ENCODE data around the gene USP21. TPM values are rescaled to one million over a fixed set of nuclear protein-coding genes. Genes with fewer than 3 reads are reported as not detected.

Gene USP21
- total and polyA plus RNA-seq, 2 of the 8 experiments (the other 6 are each of a cell fraction or from before 2014, with no cell fraction given), result 23.9 to 36.3 TPM

- no peak overlapping the region for H2BK120ac ChIP-seq (replicated peaks; ENCODE audit: low read depth, low read length)
- H2BK12ac ChIP-seq (ENCODE audit: low read depth, low read length), result 0 out of 2 replicates have a peak overlapping the region, but pooled peaks have one; percentile 55
- no peak overlapping the region for H3K23ac ChIP-seq (ENCODE audit: insufficient read length)
- H3K14ac ChIP-seq (ENCODE audit: insufficient read length), result no peak overlapping the region
- 0 out of 2 replicates have a peak overlapping the region, but pooled peaks have one; percentile 21 for H2BK5ac ChIP-seq (ENCODE audit: low read depth, low read length)
- peak overlapping the region; percentile 57 for H4K5ac ChIP-seq (ENCODE audit: insufficient read length, low read depth, low read length)
- FAIRE-seq (no peak), DNase-seq (ENCODE audit: low read depth in 1 of 2, low spot score in 2 of 2) (no peak)
- H3K18ac ChIP-seq (ENCODE audit: extremely low read depth, low read length), result no peak overlapping the region; the same call in 1 of the 2 replicates
- CTCF ChIA-PET (ENCODE audit: partially characterized antibody), result interaction anchor here (1.1 kb wide), 1 partner anchor 11 kb away, joined by 3 read pairs; no protein-coding TSS in a partner anchor
- H3K27ac ChIP-seq (ENCODE audit: low read depth, low read length), result peak overlapping the region; percentile 63
- POLR2A ChIA-PET (ENCODE audit: partially characterized antibody), result interaction anchor here (13.6 kb wide), 1 partner anchor 25 kb away, joined by 130 read pairs; the partner anchor contains the start of gene DEDD
- peak overlapping the region; percentile 68 to 83 (median 73) for H3K9ac ChIP-seq (replicated peaks in 1 of 4; ENCODE audit: extremely low read depth in 1 of 4, low read depth in 3 of 4, low read length in 3 of 4)
- no peaks in the 10 kb centered on the region; a peak in 1 of 4 replicates for H3K79me2 ChIP-seq (ENCODE audit: control insufficient read depth in 1 of 2, insufficient read depth in 2 of 2, low read length in 2 of 2)
- 25% methylated on average over 11 of the region's 11 CpGs; no CpG with 5 or more reads in 1 of the 2 experiments for WGBS, 2 experiments (ENCODE audit: extremely low coverage in 1 of 2, insufficient coverage in 1 of 2, insufficient read length in 1 of 2, insufficient replicate concordance in 2 of 2, low coverage in 1 of 2, low lambda C conversion rate in 2 of 2, missing lambda C conversion rate in 1 of 2)
- H4K8ac ChIP-seq (ENCODE audit: extremely low read depth, insufficient read depth, low read length), result peak overlapping the region; percentile 95
- no peaks in the 10 kb centered on the region; the same call in 1 of the 2 replicates for H3K79me1 ChIP-seq (ENCODE audit: low read depth, low read length)
- H4K91ac ChIP-seq (replicated peaks; ENCODE audit: insufficient read length, low read length), result no peak overlapping the region
- H2BK20ac ChIP-seq (ENCODE audit: low read length), result no peak overlapping the region
- H3K4me1 ChIP-seq (replicated peaks in 1 of 4; ENCODE audit: control insufficient read depth in 3 of 4, insufficient read depth in 4 of 4, low read length in 3 of 4), result peaks cover 0 to 15% (median 4%) of the 10 kb centered on the region in 4 experiments; a peak in 4 of 7 replicates
- no peak for TF ChIP-seq KDM5A (IDR thresholded peaks at IDR 0.05; ENCODE audit: low read length)
- 0 out of 2 replicates have a peak, but pooled peaks have one; percentile 42 for TF ChIP-seq POLR2AphosphoS5 (IDR thresholded peaks at IDR 0.05; ENCODE audit: low read depth, low read length)
- peak; percentile 4 for TF ChIP-seq ASH2L (IDR thresholded peaks at IDR 0.05; ENCODE audit: low read length)
- 0 out of 2 replicates have a peak overlapping the region, but pooled peaks have one; percentile 40 for H2BK15ac ChIP-seq (ENCODE audit: low read length)
- H3K9me3 ChIP-seq (ENCODE audit: insufficient read depth in 2 of 2, low read depth in 1 of 2, low read length in 1 of 2), result no peaks in the 10 kb centered on the region
- H3K4me3 ChIP-seq (ENCODE audit: extremely low read depth in 1 of 4, insufficient read depth in 2 of 4, low read depth in 3 of 4, low read length in 4 of 4), result peak overlapping the region; percentile 62 to 80 (median 72)
- H3K4me2 ChIP-seq (ENCODE audit: insufficient read depth in 1 of 2, low read depth in 2 of 2, low read length in 2 of 2), result peak overlapping the region; percentile 63 to 97
- H2AFZ ChIP-seq (ENCODE audit: low read length), result no peak overlapping the region
- H3K4ac ChIP-seq (replicated peaks; ENCODE audit: insufficient read length, low read depth, low read length), result no peak overlapping the region
- no peaks in the 10 kb centered on the region for H4K20me1 ChIP-seq (replicated peaks in 1 of 2; ENCODE audit: control insufficient read depth in 1 of 2, insufficient read depth in 2 of 2, low read length in 2 of 2)
- H3K27me3 ChIP-seq (replicated peaks in 1 of 4; ENCODE audit: control insufficient read depth in 3 of 4, extremely low read depth in 1 of 4, insufficient read depth in 3 of 4, low read length in 3 of 4), result no peaks in the 10 kb centered on the region
- peaks cover 6% of the 10 kb centered on the region for H3K23me2 ChIP-seq (ENCODE audit: low read depth, low read length)
- H2AK5ac ChIP-seq (ENCODE audit: low read depth, low read length), result no peak overlapping the region; the same call in 1 of the 2 replicates
- H3K56ac ChIP-seq (replicated peaks; ENCODE audit: insufficient read length, low read depth, low read length), result no peak overlapping the region
- peaks cover 2 to 12% (median 7%) of the 10 kb centered on the region in 4 experiments; a peak in 5 of 8 replicates for H3K36me3 ChIP-seq (ENCODE audit: control insufficient read depth in 2 of 4, insufficient read depth in 4 of 4, low read length in 3 of 4)
These were observed 578 bp downstream of the USP21 start for GRCh38 chr1:161159913-161160243.
